Measurements from ENCODE around the gene ADAMTS14.

The ADAMTS14 gene

GRCh38 chr10:70773965-70774809, 101.9 kb downstream of the ADAMTS14 start:
- no peak for FAIRE-seq

GRCh38 chr10:70774810-70775678, 102.7 kb downstream of the ADAMTS14 start:
- no peak for FAIRE-seq

- FAIRE-seq = no peak
Observed at GRCh38 chr10:70775679-70776454, 103.6 kb downstream of the ADAMTS14 start.

GRCh38 chr10:70776455-70777005, 104.2 kb downstream of the ADAMTS14 start:
- no peak for FAIRE-seq

- no peak for FAIRE-seq
Observed at GRCh38 chr10:70777063-70777875, 105.0 kb downstream of the ADAMTS14 start.

- no peak for FAIRE-seq
Observed at GRCh38 chr10:70778267-70778924, 106.1 kb downstream of the ADAMTS14 start.

GRCh38 chr10:70779088-70779487, 106.8 kb downstream of the ADAMTS14 start:
- FAIRE-seq = no peak

- FAIRE-seq = no peak
Observed at GRCh38 chr10:70779511-70780369, 107.4 kb downstream of the ADAMTS14 start.

- no peak for FAIRE-seq
Observed at GRCh38 chr10:70780370-70780760, 108.1 kb downstream of the ADAMTS14 start.

- FAIRE-seq = no peak
Observed at GRCh38 chr10:70780772-70781171, 108.5 kb downstream of the ADAMTS14 start.

GRCh38 chr10:70781461-70782051, 109.2 kb downstream of the ADAMTS14 start:
- FAIRE-seq = no peak

GRCh38 chr10:70782086-70782745, 109.9 kb downstream of the ADAMTS14 start:
- no peak for FAIRE-seq

GRCh38 chr10:70782746-70783680, 110.7 kb downstream of the ADAMTS14 start:
- FAIRE-seq = no peak

- no peak for FAIRE-seq
Observed at GRCh38 chr10:70784016-70784415, 111.7 kb downstream of the ADAMTS14 start.

GRCh38 chr10:70784471-70784870, 112.2 kb downstream of the ADAMTS14 start:
- no peak for FAIRE-seq

GRCh38 chr10:70785190-70785589, 112.9 kb downstream of the ADAMTS14 start, which contains the start of gene TBATA:
Gene TBATA, minus strand, starts transcription at chr10:70785377. Its CDS starts 1,998 bp downstream, at chr10:70783379.
- no peak for FAIRE-seq

GRCh38 chr10:70786799-70787415, 114.6 kb downstream of the ADAMTS14 start:
- no peak for FAIRE-seq

Measured in islet of Langerhans (tissue), 1 donor.